Measurements from ENCODE around the gene MRPL57. TPM values are rescaled to one million over a fixed set of nuclear protein-coding genes. Genes with fewer than 3 reads are reported as not detected.
"Not testable (repeated sequence)": the region's sequence is repeated elsewhere in the genome, so short reads cannot be mapped to it uniquely, and the experiment has no call there.

MRPL57 gene
- total RNA-seq, 1 donor from 2014 or later = 14.0 TPM

GRCh38 chr13:21148557-21149258 is 27.8 kb upstream of the MRPL57 start:
- no peak overlapping the region for H3K27ac Mint-ChIP-seq (ENCODE audit: unreplicated experiment)
- no peak overlapping the region for H3K4me3 Mint-ChIP-seq (ENCODE audit: unreplicated experiment)
- no peaks in the 10 kb centered on the region for H3K27me3 Mint-ChIP-seq (ENCODE audit: unreplicated experiment)
- TF ChIP-seq, protein P1, sequence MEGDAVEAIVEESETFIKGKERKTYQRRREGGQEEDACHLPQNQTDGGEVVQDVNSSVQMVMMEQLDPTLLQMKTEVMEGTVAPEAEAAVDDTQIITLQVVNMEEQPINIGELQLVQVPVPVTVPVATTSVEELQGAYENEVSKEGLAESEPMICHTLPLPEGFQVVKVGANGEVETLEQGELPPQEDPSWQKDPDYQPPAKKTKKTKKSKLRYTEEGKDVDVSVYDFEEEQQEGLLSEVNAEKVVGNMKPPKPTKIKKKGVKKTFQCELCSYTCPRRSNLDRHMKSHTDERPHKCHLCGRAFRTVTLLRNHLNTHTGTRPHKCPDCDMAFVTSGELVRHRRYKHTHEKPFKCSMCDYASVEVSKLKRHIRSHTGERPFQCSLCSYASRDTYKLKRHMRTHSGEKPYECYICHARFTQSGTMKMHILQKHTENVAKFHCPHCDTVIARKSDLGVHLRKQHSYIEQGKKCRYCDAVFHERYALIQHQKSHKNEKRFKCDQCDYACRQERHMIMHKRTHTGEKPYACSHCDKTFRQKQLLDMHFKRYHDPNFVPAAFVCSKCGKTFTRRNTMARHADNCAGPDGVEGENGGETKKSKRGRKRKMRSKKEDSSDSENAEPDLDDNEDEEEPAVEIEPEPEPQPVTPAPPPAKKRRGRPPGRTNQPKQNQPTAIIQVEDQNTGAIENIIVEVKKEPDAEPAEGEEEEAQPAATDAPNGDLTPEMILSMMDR (IDR thresholded peaks at IDR 0.05; ENCODE audit: unreplicated experiment) = no peak
- H3K4me1 Mint-ChIP-seq (ENCODE audit: unreplicated experiment) = peaks cover 6% of the 10 kb centered on the region
- DNase-seq (ENCODE audit: low spot score) = no peak
- peaks cover 10% of the 10 kb centered on the region for H3K36me3 Mint-ChIP-seq (ENCODE audit: low read depth, unreplicated experiment)
- H3K9me3 Mint-ChIP-seq (ENCODE audit: unreplicated experiment) = no peaks in the 10 kb centered on the region

DNA sequence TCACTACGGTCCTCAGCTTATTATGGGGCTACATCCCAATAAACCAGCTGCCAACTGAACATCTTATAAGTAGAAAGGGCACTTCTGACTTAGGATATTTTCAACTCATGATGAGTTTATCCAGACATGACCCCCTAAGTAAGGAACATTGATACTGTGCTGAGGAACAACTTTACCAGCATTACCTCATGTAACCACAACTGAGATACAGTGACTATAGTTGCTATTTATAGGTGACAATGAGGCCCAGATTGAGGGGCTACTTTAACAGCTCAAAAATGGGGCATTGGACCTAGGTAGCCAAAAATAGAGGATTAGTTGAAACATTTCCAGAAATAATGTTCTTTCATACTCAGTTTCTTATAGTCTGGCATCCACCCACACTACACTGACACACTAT is 26.9 kb upstream of the MRPL57 start:
- no peaks in the 10 kb centered on the region for H3K27me3 Mint-ChIP-seq (ENCODE audit: unreplicated experiment)
- TF ChIP-seq, protein P1 (IDR thresholded peaks at IDR 0.05; ENCODE audit: unreplicated experiment) = no peak
- no peak for DNase-seq (ENCODE audit: low spot score)
- H3K27ac Mint-ChIP-seq (ENCODE audit: unreplicated experiment) = no peak overlapping the region
- H3K9me3 Mint-ChIP-seq (ENCODE audit: unreplicated experiment) = no peaks in the 10 kb centered on the region
- H3K4me1 Mint-ChIP-seq (ENCODE audit: unreplicated experiment) = peaks cover 5% of the 10 kb centered on the region
- H3K4me3 Mint-ChIP-seq (ENCODE audit: unreplicated experiment) = no peak overlapping the region
- peaks cover 9% of the 10 kb centered on the region for H3K36me3 Mint-ChIP-seq (ENCODE audit: low read depth, unreplicated experiment)

- H3K36me3 Mint-ChIP-seq (ENCODE audit: low read depth, unreplicated experiment) = peaks cover 12% of the 10 kb centered on the region
- DNase-seq (ENCODE audit: low spot score) = no peak
Measured at GRCh38 chr13:21150013-21150412, 26.4 kb upstream of the MRPL57 start.

GRCh38 chr13:21152251-21152899 is 24.1 kb upstream of the MRPL57 start:
- H3K9me3 Mint-ChIP-seq (ENCODE audit: unreplicated experiment) = no peaks in the 10 kb centered on the region
- H3K27me3 Mint-ChIP-seq (ENCODE audit: unreplicated experiment) = no peaks in the 10 kb centered on the region
- no peak for DNase-seq (ENCODE audit: low spot score)
- peaks cover 4% of the 10 kb centered on the region for H3K4me1 Mint-ChIP-seq (ENCODE audit: unreplicated experiment)
- peaks cover 6% of the 10 kb centered on the region for H3K36me3 Mint-ChIP-seq (ENCODE audit: low read depth, unreplicated experiment)
- H3K4me3 Mint-ChIP-seq (ENCODE audit: unreplicated experiment) = no peak overlapping the region
- no peak overlapping the region for H3K27ac Mint-ChIP-seq (ENCODE audit: unreplicated experiment)
- TF ChIP-seq, protein P1 (IDR thresholded peaks at IDR 0.05; ENCODE audit: unreplicated experiment) = no peak

More at GRCh38 chr13:21150013-21150412, 26.4 kb upstream of the MRPL57 start:
- Mint-ChIP-seq H3K4me1 (ENCODE audit: unreplicated experiment) (peaks cover 4% of the 10 kb centered on the region), H3K4me3 (ENCODE audit: unreplicated experiment) (no peak overlapping the region), H3K9me3 (ENCODE audit: unreplicated experiment) (no peaks in the 10 kb centered on the region), H3K27me3 (ENCODE audit: unreplicated experiment) (no peaks in the 10 kb centered on the region), H3K27ac (ENCODE audit: unreplicated experiment) (no peak overlapping the region)
- TF ChIP-seq, protein P1 (IDR thresholded peaks at IDR 0.05; ENCODE audit: unreplicated experiment) = no peak

- no peaks in the 10 kb centered on the region for H3K27me3 Mint-ChIP-seq (ENCODE audit: unreplicated experiment)
- no peaks in the 10 kb centered on the region for H3K4me1 Mint-ChIP-seq (ENCODE audit: unreplicated experiment)
- TF ChIP-seq, protein P1 (IDR thresholded peaks at IDR 0.05; ENCODE audit: unreplicated experiment) = no peak
- H3K27ac Mint-ChIP-seq (ENCODE audit: unreplicated experiment) = no peak overlapping the region
- no peak for DNase-seq (ENCODE audit: low spot score)
- H3K9me3 Mint-ChIP-seq (ENCODE audit: unreplicated experiment) = no peaks in the 10 kb centered on the region
- no peak overlapping the region for H3K4me3 Mint-ChIP-seq (ENCODE audit: unreplicated experiment)
- no peaks in the 10 kb centered on the region for H3K36me3 Mint-ChIP-seq (ENCODE audit: low read depth, unreplicated experiment)
Measured at GRCh38 chr13:21164631-21165030, 11.8 kb upstream of the MRPL57 start.

DNA sequence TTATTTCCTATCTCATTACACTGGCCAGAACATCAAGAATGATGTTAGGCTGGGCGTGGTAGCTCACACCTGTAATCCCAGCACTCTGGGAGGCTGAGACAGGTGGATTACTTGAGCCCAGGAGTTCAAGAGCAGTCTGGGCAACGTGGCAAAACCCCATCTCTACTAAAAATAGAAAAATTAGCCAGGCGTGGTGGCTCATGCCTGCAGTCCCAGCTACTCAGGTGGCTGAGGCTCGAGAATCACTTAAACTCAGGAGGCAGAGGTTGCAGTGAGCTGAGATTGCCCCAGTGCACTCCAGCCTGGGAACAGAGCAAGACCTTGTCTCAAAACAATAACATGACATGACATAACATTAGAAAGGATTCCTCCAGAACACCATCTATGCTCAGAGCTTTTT is 10.9 kb upstream of the MRPL57 start:
- not testable (repeated sequence) for DNase-seq (ENCODE audit: low spot score); H3K4me1 Mint-ChIP-seq (ENCODE audit: unreplicated experiment); H3K36me3 Mint-ChIP-seq (ENCODE audit: low read depth, unreplicated experiment); H3K4me3 Mint-ChIP-seq (ENCODE audit: unreplicated experiment); H3K27ac Mint-ChIP-seq (ENCODE audit: unreplicated experiment); H3K27me3 Mint-ChIP-seq (ENCODE audit: unreplicated experiment); H3K9me3 Mint-ChIP-seq (ENCODE audit: unreplicated experiment)
